T-helper 1 cell treated with Interleukin-12 subunit alpha and Interleukin-12 subunit beta and Interleukin-4 antibody, amounts not matched to agents 30 ng/mL and 1 ng/mL, for 36 hours (primary cell): ENCODE data around the gene ATP11A. TPM values are rescaled to one million over a fixed set of nuclear protein-coding genes. Genes with fewer than 3 reads are reported as not detected.
"Not testable (repeated sequence)": the region's sequence is repeated elsewhere in the genome, so short reads cannot be mapped to it uniquely, and the experiment has no call there.

Source experiments
- intact Hi-C: fragments of 100-400 bp; cut with micrococcal nuclease; formaldehyde crosslinking; loops from one replicate; pipeline ENCODE4 v1.15.1; 2024
- total RNA-seq: library from RNA; stranded (reverse); gene quantifications from 2 replicates; pipeline ENCODE4 v1.2.3, GENCODE V29; 2022

The ATP11A gene
- total RNA-seq, 1 donor from 2014 or later: 72.9 TPM

GRCh38 chr13:112873851-112874750 lies 184.3 kb downstream of the ATP11A start:
- intact Hi-C loops: loop anchor here (1.0 to 10.0 kb wide), 4 partner anchors 184 to 809 kb away; partner anchors contain the start of genes ATP11A and SOX1

GRCh38 chr13:112874751-112875300 lies 185.0 kb downstream of the ATP11A start:
- intact Hi-C loops: loop anchor here (1.0 to 10.0 kb wide), 4 partner anchors 185 to 810 kb away; partner anchors contain the start of genes ATP11A and SOX1

GRCh38 chr13:112875627-112876026 lies 185.8 kb downstream of the ATP11A start:
- intact Hi-C loops: loop anchor here (10.0 kb wide), 1 partner anchor 811 kb away; the partner anchor contains the start of gene SOX1

GRCh38 chr13:112876305-112877000 lies 186.6 kb downstream of the ATP11A start:
- intact Hi-C loops: loop anchor here (10.0 kb wide), 1 partner anchor 812 kb away; the partner anchor contains the start of gene SOX1

- intact Hi-C loops: loop anchor here (10.0 kb wide), 1 partner anchor 812 kb away; the partner anchor contains the start of gene SOX1
Observed at GRCh38 chr13:112877066-112877465, 187.2 kb downstream of the ATP11A start.

- intact Hi-C loops: loop anchor here (10.0 kb wide), 1 partner anchor 813 kb away; the partner anchor contains the start of gene SOX1
Observed at GRCh38 chr13:112877539-112877938, 187.7 kb downstream of the ATP11A start.

GRCh38 chr13:112877976-112878955 lies 188.4 kb downstream of the ATP11A start:
- intact Hi-C loops: loop anchor here (10.0 kb wide), 1 partner anchor 813 kb away; the partner anchor contains the start of gene SOX1

- intact Hi-C loops: loop anchor here (10.0 kb wide), 1 partner anchor 815 kb away; the partner anchor contains the start of gene SOX1
Observed at GRCh38 chr13:112879283-112879833, 189.5 kb downstream of the ATP11A start.

- intact Hi-C loops: no loop called here
Observed at GRCh38 chr13:112880221-112880641, 190.4 kb downstream of the ATP11A start.

- intact Hi-C loops: no loop called here
Observed at GRCh38 chr13:112880976-112881540, 191.2 kb downstream of the ATP11A start.

- intact Hi-C loops: no loop called here
Observed at GRCh38 chr13:112881656-112882554, 192.1 kb downstream of the ATP11A start.

GRCh38 chr13:112882555-112883024 lies 192.8 kb downstream of the ATP11A start:
- intact Hi-C loops: no loop called here

- intact Hi-C loops: no loop called here
Observed at GRCh38 chr13:112883241-112883945, 193.6 kb downstream of the ATP11A start.

GRCh38 chr13:112884700-112885099 lies 194.9 kb downstream of the ATP11A start:
- intact Hi-C loops: not testable (repeated sequence)

GRCh38 chr13:112885242-112885781 lies 195.5 kb downstream of the ATP11A start:
- intact Hi-C loops: no loop called here

GRCh38 chr13:112885782-112886268 lies 196.0 kb downstream of the ATP11A start:
- intact Hi-C loops: no loop called here

GRCh38 chr13:112887151-112887550 lies 197.3 kb downstream of the ATP11A start:
- intact Hi-C loops: no loop called here
